Measurements from ENCODE around the gene KLHL29. TPM values are rescaled to one million over a fixed set of nuclear protein-coding genes. Genes with fewer than 3 reads are reported as not detected.

Gene KLHL29
- total and polyA plus RNA-seq, 2 donors (not counting 1 experiment from before 2014, with no cell fraction given), result 1.3 to 3.4 TPM

DNA sequence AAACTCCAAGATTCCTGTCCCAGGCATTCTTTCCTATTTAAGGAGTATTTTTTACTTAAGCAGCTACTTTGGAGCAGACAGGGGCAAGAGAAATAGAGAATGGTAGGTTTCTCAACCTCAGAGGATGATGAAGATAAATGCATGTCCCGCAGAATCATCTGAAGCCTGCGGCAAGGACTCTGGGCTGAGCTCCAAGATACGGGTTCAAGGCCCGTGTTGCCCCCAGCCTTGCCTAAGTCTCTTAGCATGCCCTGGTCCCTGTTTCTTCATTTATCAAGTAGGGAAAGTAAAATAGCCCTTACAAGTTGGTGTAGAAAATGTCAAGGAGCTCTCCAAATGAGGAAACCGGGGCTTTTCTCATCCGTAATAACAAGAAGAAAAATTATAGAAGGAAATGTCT lies 214.0 kb downstream of the KLHL29 start:
- H3K4me3 Mint-ChIP-seq, result no peak overlapping the region
- H3K9me3 Mint-ChIP-seq (ENCODE audit: insufficient read depth), result no peaks in the 10 kb centered on the region
- ChIA-PET POLR2A (no interaction called here), CTCF (no interaction called here)
- Histone ChIP-seq H2AFZ (ENCODE audit: insufficient read depth, low read depth, low read length, poor library complexity, severe bottlenecking) (no peak overlapping the region), H3K9me3 (ENCODE audit: control extremely low read depth in 1 of 3, control insufficient read depth in 2 of 3, insufficient read depth in 1 of 3, low read length in 2 of 3) (peaks cover 0 to 5% (median 0%) of the 10 kb centered on the region in 3 donors), H3K36me3 (replicated peaks in 1 of 2; ENCODE audit: control extremely low read depth in 1 of 2, control insufficient read depth in 1 of 2, extremely low read depth in 1 of 2, insufficient read depth in 2 of 2, low read length in 1 of 2) (no peaks in the 10 kb centered on the region), H3K4me2 (replicated peaks; ENCODE audit: low read depth, low read length, poor library complexity, severe bottlenecking) (no peak overlapping the region), H3K4me3 (ENCODE audit: control extremely low read depth in 1 of 5, extremely low read depth in 1 of 5, insufficient read depth in 1 of 5, low read depth in 2 of 5, low read length in 4 of 5) (no peak overlapping the region), H3K9ac (ENCODE audit: low read length) (no peak overlapping the region), H3K27ac (ENCODE audit: low read length in 2 of 2) (no peak overlapping the region), H3K27me3 (replicated peaks in 1 of 4; ENCODE audit: control extremely low read depth in 1 of 4, control insufficient read depth in 3 of 4, insufficient read depth in 4 of 4, low read length in 3 of 4) (no peaks in the 10 kb centered on the region), H3K4me1 (ENCODE audit: control insufficient read depth in 2 of 2, insufficient read depth in 2 of 2, low read length in 2 of 2) (no peaks in the 10 kb centered on the region), H4K20me1 (ENCODE audit: control insufficient read depth, insufficient read depth, low read length, poor library complexity, severe bottlenecking) (no peaks in the 10 kb centered on the region), H3K79me2 (ENCODE audit: control insufficient read depth, insufficient read depth, low read length) (no peaks in the 10 kb centered on the region)
- WGBS (ENCODE audit: insufficient coverage), result 100% methylated on average over 1 of the region's 6 CpGs
- intact Hi-C loops (cut with micrococcal nuclease), result no loop called here
- no peaks in the 10 kb centered on the region for H3K4me1 Mint-ChIP-seq
- DNase-seq (no peak), ATAC-seq (ENCODE audit: low read depth) (no peak)
- no peaks in the 10 kb centered on the region for H3K27me3 Mint-ChIP-seq
- no peak overlapping the region for H3K27ac Mint-ChIP-seq
- TF ChIP-seq, protein P1, sequence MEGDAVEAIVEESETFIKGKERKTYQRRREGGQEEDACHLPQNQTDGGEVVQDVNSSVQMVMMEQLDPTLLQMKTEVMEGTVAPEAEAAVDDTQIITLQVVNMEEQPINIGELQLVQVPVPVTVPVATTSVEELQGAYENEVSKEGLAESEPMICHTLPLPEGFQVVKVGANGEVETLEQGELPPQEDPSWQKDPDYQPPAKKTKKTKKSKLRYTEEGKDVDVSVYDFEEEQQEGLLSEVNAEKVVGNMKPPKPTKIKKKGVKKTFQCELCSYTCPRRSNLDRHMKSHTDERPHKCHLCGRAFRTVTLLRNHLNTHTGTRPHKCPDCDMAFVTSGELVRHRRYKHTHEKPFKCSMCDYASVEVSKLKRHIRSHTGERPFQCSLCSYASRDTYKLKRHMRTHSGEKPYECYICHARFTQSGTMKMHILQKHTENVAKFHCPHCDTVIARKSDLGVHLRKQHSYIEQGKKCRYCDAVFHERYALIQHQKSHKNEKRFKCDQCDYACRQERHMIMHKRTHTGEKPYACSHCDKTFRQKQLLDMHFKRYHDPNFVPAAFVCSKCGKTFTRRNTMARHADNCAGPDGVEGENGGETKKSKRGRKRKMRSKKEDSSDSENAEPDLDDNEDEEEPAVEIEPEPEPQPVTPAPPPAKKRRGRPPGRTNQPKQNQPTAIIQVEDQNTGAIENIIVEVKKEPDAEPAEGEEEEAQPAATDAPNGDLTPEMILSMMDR (IDR thresholded peaks at IDR 0.05), result no peak
- no peak for TF ChIP-seq EZH2 (IDR thresholded peaks at IDR 0.05; ENCODE audit: borderline replicate concordance, insufficient read depth, low read depth, low read length, poor library complexity, severe bottlenecking)

DNA sequence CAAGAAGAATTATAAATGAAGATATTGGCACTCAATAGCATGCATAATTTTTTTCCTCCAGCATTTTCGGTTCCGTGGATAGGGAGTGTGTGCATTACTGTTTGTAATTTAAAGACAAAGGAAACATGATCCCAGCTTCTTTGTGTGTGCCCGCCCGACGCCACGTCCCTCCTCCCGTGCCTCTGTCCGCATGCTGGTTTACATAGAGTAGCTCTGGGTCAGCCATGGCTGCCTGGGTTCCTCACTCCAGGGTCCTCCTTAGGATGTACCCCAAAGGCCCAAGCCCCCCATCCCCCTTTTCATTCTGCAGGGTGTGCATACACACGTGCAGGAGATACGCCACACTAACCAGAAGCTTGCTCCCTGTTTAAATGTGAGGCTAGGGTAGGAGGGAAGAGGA lies 214.7 kb downstream of the KLHL29 start:
- no peaks in the 10 kb centered on the region for H3K27me3 Mint-ChIP-seq
- Histone ChIP-seq H3K27ac (ENCODE audit: low read length in 2 of 2) (no peak overlapping the region), H3K4me2 (replicated peaks; ENCODE audit: low read depth, low read length, poor library complexity, severe bottlenecking) (no peak overlapping the region), H3K4me1 (ENCODE audit: control insufficient read depth in 2 of 2, insufficient read depth in 2 of 2, low read length in 2 of 2) (no peaks in the 10 kb centered on the region), H3K27me3 (replicated peaks in 1 of 4; ENCODE audit: control extremely low read depth in 1 of 4, control insufficient read depth in 3 of 4, insufficient read depth in 4 of 4, low read length in 3 of 4) (no peaks in the 10 kb centered on the region), H4K20me1 (ENCODE audit: control insufficient read depth, insufficient read depth, low read length, poor library complexity, severe bottlenecking) (no peaks in the 10 kb centered on the region), H3K79me2 (ENCODE audit: control insufficient read depth, insufficient read depth, low read length) (no peaks in the 10 kb centered on the region), H3K36me3 (replicated peaks in 1 of 2; ENCODE audit: control extremely low read depth in 1 of 2, control insufficient read depth in 1 of 2, extremely low read depth in 1 of 2, insufficient read depth in 2 of 2, low read length in 1 of 2) (no peaks in the 10 kb centered on the region), H3K9me3 (ENCODE audit: control extremely low read depth in 1 of 3, control insufficient read depth in 2 of 3, insufficient read depth in 1 of 3, low read length in 2 of 3) (peaks cover 0 to 5% (median 0%) of the 10 kb centered on the region in 3 donors), H3K4me3 (ENCODE audit: control extremely low read depth in 1 of 5, extremely low read depth in 1 of 5, insufficient read depth in 1 of 5, low read depth in 2 of 5, low read length in 4 of 5) (no peak overlapping the region), H2AFZ (ENCODE audit: insufficient read depth, low read depth, low read length, poor library complexity, severe bottlenecking) (no peak overlapping the region), H3K9ac (ENCODE audit: low read length) (no peak overlapping the region)
- no peak overlapping the region for H3K4me3 Mint-ChIP-seq
- ATAC-seq (ENCODE audit: low read depth) (no peak), DNase-seq (no peak)
- intact Hi-C loops (cut with micrococcal nuclease), result no loop called here
- POLR2A ChIA-PET, result no interaction called here
- no peaks in the 10 kb centered on the region for H3K9me3 Mint-ChIP-seq (ENCODE audit: insufficient read depth)
- 95% methylated on average over 8 of the region's 10 CpGs for WGBS (ENCODE audit: insufficient coverage)
- CTCF ChIA-PET, result no interaction called here
- no peak for TF ChIP-seq EZH2 (IDR thresholded peaks at IDR 0.05; ENCODE audit: borderline replicate concordance, insufficient read depth, low read depth, low read length, poor library complexity, severe bottlenecking)
- H3K27ac Mint-ChIP-seq, result peak overlapping the region; percentile 13
- no peaks in the 10 kb centered on the region for H3K4me1 Mint-ChIP-seq

Measured in B cell (primary cell).